IMR-90 (cell line): Measurements from ENCODE around the gene ZNF592. TPM values are rescaled to one million over a fixed set of nuclear protein-coding genes. Genes with fewer than 3 reads are reported as not detected.

Source experiments
- ATAC-seq: fragments of 200-7000 bp; cut with Tn5 transposase; 2 replicates; pipeline ENCODE4 v1.9.1; 2020; ENCODE audit warnings: low read depth, mild to moderate bottlenecking, moderate library complexity
- BruUV-seq: library from RNA; stranded (reverse); fragments of 400-500 nt; replicated peaks from 2 replicates; lab custom pipeline; 2021; lab: Mats Ljungman, UMichigan
- CTCF ChIA-PET: fragments of 300-600 bp; formaldehyde crosslinking; extraction: SDS; loops from one replicate; lab custom pipeline; 2021; ENCODE audit warnings: antibody characterized with exemption; lab: Yijun Ruan, JAX
- POLR2A ChIA-PET: fragments of 300-600 bp; sonication (Branson Sonifier 250); formaldehyde crosslinking; loops from one replicate; lab custom pipeline; 2022; ENCODE audit warnings: antibody characterized with exemption; ENCODE audit not compliant: unreplicated experiment; lab: Charles Lee
- DNase-seq: peaks from one replicate; pipeline ENCODE4 v3.0.0; 2013
- H2AFZ ChIP-seq: replicated peaks from 2 replicates; pipeline ENCODE3; 2013; ENCODE audit warnings: low read length, mild to moderate bottlenecking; ENCODE audit not compliant: poor library complexity
- H2AK5ac ChIP-seq: 2 replicates; pipeline ENCODE4 v1.6.1; 2013; ENCODE audit warnings: low read depth, low read length, inconsistent platforms
- H2AK9ac ChIP-seq: replicated peaks from 2 replicates; pipeline ENCODE3; 2013; ENCODE audit warnings: mild to moderate bottlenecking, low read depth, low read length, moderate library complexity; ENCODE audit not compliant: poor library complexity
- H2BK120ac ChIP-seq: 2 replicates; pipeline ENCODE4 v1.6.1; 2013; ENCODE audit warnings: low read depth, low read length, inconsistent platforms
- H2BK15ac ChIP-seq: 3 replicates; pipeline ENCODE4 v1.6.1; 2013; ENCODE audit warnings: low read depth, low read length, inconsistent platforms
- H2BK20ac ChIP-seq: 2 replicates; pipeline ENCODE4 v1.6.1; 2013; ENCODE audit warnings: low read depth, mild to moderate bottlenecking, inconsistent platforms, low read length, moderate library complexity
- H2BK5ac ChIP-seq: 2 replicates; pipeline ENCODE4 v1.6.1; 2013; ENCODE audit warnings: mild to moderate bottlenecking, low read depth, low read length, inconsistent platforms; ENCODE audit not compliant: poor library complexity, severe bottlenecking
- H3K14ac ChIP-seq: replicated peaks from 2 replicates; pipeline ENCODE4 v1.6.1; 2013; ENCODE audit warnings: low read depth, low read length, inconsistent platforms
- H3K18ac ChIP-seq: 2 replicates; pipeline ENCODE4 v1.6.1; 2013; ENCODE audit warnings: low read depth, low read length, control low read depth
- H3K23ac ChIP-seq: 2 replicates; pipeline ENCODE4 v1.6.1; 2013; ENCODE audit warnings: low read depth, low read length, inconsistent platforms
- H3K27ac ChIP-seq: 2 replicates; pipeline ENCODE4 v1.5.1; 2013; ENCODE audit warnings: mild to moderate bottlenecking, control low read depth, low read length; ENCODE audit not compliant: insufficient read depth
- H3K27me3 ChIP-seq: 2 replicates; pipeline ENCODE4 v1.6.1; 2013; ENCODE audit warnings: low read length; ENCODE audit not compliant: control insufficient read depth, insufficient read depth
- H3K36me3 ChIP-seq: 2 replicates; pipeline ENCODE4 v1.6.1; 2013; ENCODE audit warnings: low read length, mixed read lengths; ENCODE audit not compliant: control insufficient read depth, insufficient read depth
- H3K4ac ChIP-seq: 2 replicates; pipeline ENCODE4 v1.6.1; 2013; ENCODE audit warnings: low read depth, low read length, inconsistent platforms
- H3K4me1 ChIP-seq: 2 replicates; pipeline ENCODE4 v1.6.1; 2013; ENCODE audit warnings: low read length, mixed read lengths; ENCODE audit not compliant: control insufficient read depth, insufficient read depth
- H3K4me2 ChIP-seq: 2 replicates; pipeline ENCODE4 v1.6.1; 2013; ENCODE audit warnings: low read depth, mild to moderate bottlenecking, control low read depth, low read length, moderate library complexity
- H3K4me3 ChIP-seq: 2 replicates; pipeline ENCODE4 v1.5.1; 2013; ENCODE audit warnings: low read depth, mild to moderate bottlenecking, control low read depth, low read length, moderate library complexity; ENCODE audit not compliant: insufficient read depth
- H3K56ac ChIP-seq: 2 replicates; pipeline ENCODE4 v1.6.1; 2013; ENCODE audit warnings: low read length, inconsistent platforms; ENCODE audit not compliant: insufficient read depth; ENCODE audit errors: extremely low read depth
- H3K79me1 ChIP-seq, 2 experiments: 2 replicates each; pipeline ENCODE4 v1.6.1; 2013; ENCODE audit warnings: low read length in 2 of 2, inconsistent platforms in 1 of 2, low read depth in 1 of 2
- H3K9ac ChIP-seq: 2 replicates; pipeline ENCODE4 v1.6.1; 2013; ENCODE audit warnings: low read depth, low read length, control low read depth
- H3K9me1 ChIP-seq: 2 replicates; pipeline ENCODE4 v1.6.1; 2013; ENCODE audit warnings: low read length, inconsistent platforms; ENCODE audit not compliant: insufficient read depth
- H3K9me3 ChIP-seq: 2 replicates; pipeline ENCODE4 v1.6.1; 2013; ENCODE audit warnings: low read length; ENCODE audit not compliant: control insufficient read depth, insufficient read depth
- H4K20me1 ChIP-seq: 2 replicates; pipeline ENCODE4 v1.6.1; 2013; ENCODE audit warnings: low read length, inconsistent platforms; ENCODE audit not compliant: insufficient read depth
- H4K5ac ChIP-seq: 2 replicates; pipeline ENCODE4 v1.6.1; 2013; ENCODE audit warnings: mild to moderate bottlenecking, low read depth, low read length, control low read depth
- H4K8ac ChIP-seq, 2 experiments: 2 replicates each; pipeline ENCODE4 v1.6.1; 2013; ENCODE audit warnings: low read depth in 2 of 2, low read length in 2 of 2, control low read depth in 1 of 2, inconsistent platforms in 1 of 2
- H4K91ac ChIP-seq: 2 replicates; pipeline ENCODE4 v1.6.1; 2013; ENCODE audit warnings: low read depth, low read length, inconsistent platforms; ENCODE audit not compliant: insufficient read depth
- BHLHE40 ChIP-seq: fragments of 150-350 bp; IDR thresholded peaks from 2 replicates; pipeline ENCODE4 v1.6.1; 2016; ENCODE audit warnings: mild to moderate bottlenecking, low read depth, low read length
- CEBPB ChIP-seq: IDR thresholded peaks from 2 replicates; pipeline ENCODE4 v1.6.1; 2012; ENCODE audit warnings: low read depth, low read length, improper control_type of control experiment
- CHD1 ChIP-seq: IDR thresholded peaks from 2 replicates; pipeline ENCODE4 v1.6.1; 2012; ENCODE audit warnings: low read depth, low read length, improper control_type of control experiment
- CTCF ChIP-seq: conservative IDR thresholded peaks from 2 replicates; pipeline ENCODE4 v1.5.1; 2012; ENCODE audit warnings: mild to moderate bottlenecking, low read depth, low read length, improper control_type of control experiment
- FOS ChIP-seq: fragments of 150-350 bp; IDR thresholded peaks from 2 replicates; pipeline ENCODE4 v1.6.1; 2016; ENCODE audit warnings: low read depth, low read length
- MAFK ChIP-seq: IDR thresholded peaks from 2 replicates; pipeline ENCODE4 v1.6.1; 2012; ENCODE audit warnings: low read depth, low read length, improper control_type of control experiment
- MAZ ChIP-seq: IDR thresholded peaks from 2 replicates; pipeline ENCODE4 v1.6.1; 2012; ENCODE audit warnings: low read depth, mild to moderate bottlenecking, low read length, improper control_type of control experiment, moderate library complexity, borderline replicate concordance
- MXI1 ChIP-seq: IDR thresholded peaks from 2 replicates; pipeline ENCODE4 v1.6.1; 2012; ENCODE audit warnings: low read depth, mild to moderate bottlenecking, low read length, moderate library complexity, borderline replicate concordance
- POLR2A ChIP-seq: IDR thresholded peaks from 2 replicates; pipeline ENCODE4 v1.6.1; 2012; ENCODE audit warnings: mild to moderate bottlenecking, low read depth, low read length
- RAD21 ChIP-seq: IDR thresholded peaks from 2 replicates; pipeline ENCODE4 v1.6.1; 2012; ENCODE audit warnings: low read length, improper control_type of control experiment
- RCOR1 ChIP-seq: IDR thresholded peaks from 2 replicates; pipeline ENCODE4 v1.6.1; 2012; ENCODE audit warnings: mild to moderate bottlenecking, low read length, improper control_type of control experiment; ENCODE audit not compliant: insufficient replicate concordance
- SMC3 ChIP-seq: fragments of 150-350 bp; IDR thresholded peaks from 2 replicates; pipeline ENCODE4 v1.6.1; 2016; ENCODE audit warnings: low read depth, mild to moderate bottlenecking, antibody characterized with exemption, low read length, moderate library complexity
- USF2 ChIP-seq: fragments of 150-350 bp; IDR thresholded peaks from 2 replicates; pipeline ENCODE4 v1.6.1; 2017; ENCODE audit warnings: mild to moderate bottlenecking, antibody characterized with exemption, low read length, low read depth
- WGBS, 2 experiments: methylation state at CpG; one replicate each; pipeline versions ENCODE4 v1.1.5 to v1.1.7; 2013; ENCODE audit warnings: missing lambda C conversion rate in 2 of 2; ENCODE audit not compliant: insufficient read length in 1 of 2; ENCODE audit errors: extremely low coverage in 2 of 2; 5-methylcytosine and 5-hydroxymethylcytosine counted together
- dilution Hi-C: fragments of 300-500 bp; cut with HindIII; formaldehyde crosslinking; loops from one replicate; pipeline ENCODE4 v1.14.3; 2018; ENCODE audit warnings: low sequenced_read_pairs; ENCODE audit not compliant: unreplicated experiment
- in situ Hi-C: fragments of 300-500 bp; cut with MboI; formaldehyde crosslinking; loops from 3 replicates; pipeline ENCODE4 v1.14.3; 2019; ENCODE audit warnings: low sequenced_read_pairs, inconsistent platforms, mixed read lengths
- intact Hi-C: fragments of 100-400 bp; cut with micrococcal nuclease; formaldehyde crosslinking; loops from 2 replicates; pipeline ENCODE4 v1.10.0; 2022
- polyA plus RNA-seq, 3 experiments: library from polyadenylated mRNA; depleted of rRNA; stranded (reverse); fragments of >200 nt; gene quantifications; 2 replicates each; pipeline ENCODE4 v1.2.3, GENCODE V29; 2012; ENCODE audit warnings: low replicate concordance in 1 of 3
- total RNA-seq: library from RNA; depleted of rRNA; stranded (reverse); fragments of >200 nt; gene quantifications from 2 replicates; pipeline ENCODE4 v1.2.3, GENCODE V29; 2012

ZNF592 gene
- total and polyA plus RNA-seq, 2 of the 4 experiments (the other 2 are of a cell fraction), result 4.3 to 10.2 TPM

GRCh38 chr15:84827246-84827645, 78.9 kb downstream of the ZNF592 start:
- Histone ChIP-seq H2AK5ac (no peak overlapping the region), H3K56ac (no peak overlapping the region), H3K9me1 (no peaks in the 10 kb centered on the region; the same call in 1 of the 2 replicates), H2AFZ (no peak overlapping the region), H2BK120ac (no peak overlapping the region), H2BK5ac (no peak overlapping the region), H3K4ac (no peak overlapping the region), H3K23ac (no peak overlapping the region), H3K36me3 (no peaks in the 10 kb centered on the region), H3K14ac (no peak overlapping the region), H2BK15ac (no peak overlapping the region), H3K4me3 (no peak overlapping the region), H3K9me3 (no peaks in the 10 kb centered on the region), H2BK20ac (no peak overlapping the region), H3K4me1 (no peaks in the 10 kb centered on the region), H3K9ac (no peak overlapping the region), H4K91ac (no peak overlapping the region), H4K8ac (no peak overlapping the region), H4K5ac (no peak overlapping the region), H3K4me2 (no peak overlapping the region), H3K27me3 (peaks cover 37% of the 10 kb centered on the region), H3K18ac (no peak overlapping the region), H2AK9ac (no peak overlapping the region), H3K27ac (no peak overlapping the region), H3K79me1 (no peaks in the 10 kb centered on the region), H4K20me1 (peaks cover 3% of the 10 kb centered on the region; the same call in 1 of the 2 replicates)
- ChIA-PET POLR2A (no interaction called here), CTCF (interaction anchor here (1.8 kb wide), 1 partner anchor 101 kb away, joined by 4 read pairs; no protein-coding TSS in a partner anchor)
- TF ChIP-seq CEBPB (no peak), RAD21 (no peak), MXI1 (no peak), SMC3 (no peak), MAFK (no peak), POLR2A (no peak), BHLHE40 (no peak), RCOR1 (no peak), CHD1 (no peak), USF2 (no peak), FOS (no peak), MAZ (no peak), CTCF (no peak)
- dilution Hi-C loops, result no loop called here
- in situ Hi-C loops, result no loop called here
- WGBS, 2 experiments, result 100% methylated on average over 1 of the region's 9 CpGs; no CpG with 5 or more reads in 1 of the 2 experiments
- no peak for DNase-seq
- BruUV-seq, result no TSS peak
- intact Hi-C loops, result no loop called here
- no peak for ATAC-seq
